CD4-positive, alpha-beta T cell treated with Interferon gamma for 1 hour (primary cell): ENCODE data around the gene STAP1.

Source experiments
- DNase-seq: peaks from one replicate; pipeline ENCODE4 v3.0.0-alpha.2; 2020

STAP1 gene

DNA sequence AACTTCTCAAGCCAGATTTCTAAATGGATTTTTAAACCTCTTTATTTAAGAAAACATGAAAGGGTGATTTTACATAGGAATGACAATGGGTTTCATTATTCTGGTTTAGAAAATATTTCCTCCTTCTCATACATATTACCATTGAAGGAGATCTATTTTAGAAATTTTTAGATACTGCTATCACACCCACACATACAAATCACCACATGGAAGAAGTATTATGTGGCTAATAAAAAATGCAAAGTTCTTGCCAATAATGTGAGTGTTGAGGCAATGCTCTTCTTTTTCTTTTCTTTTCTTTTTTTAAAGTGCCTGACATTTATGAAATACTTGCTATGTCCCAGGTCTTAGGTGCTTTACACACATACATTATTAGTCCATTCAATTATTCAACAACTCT lies 6.8 kb downstream of the STAP1 start:
- no peak for DNase-seq

DNA sequence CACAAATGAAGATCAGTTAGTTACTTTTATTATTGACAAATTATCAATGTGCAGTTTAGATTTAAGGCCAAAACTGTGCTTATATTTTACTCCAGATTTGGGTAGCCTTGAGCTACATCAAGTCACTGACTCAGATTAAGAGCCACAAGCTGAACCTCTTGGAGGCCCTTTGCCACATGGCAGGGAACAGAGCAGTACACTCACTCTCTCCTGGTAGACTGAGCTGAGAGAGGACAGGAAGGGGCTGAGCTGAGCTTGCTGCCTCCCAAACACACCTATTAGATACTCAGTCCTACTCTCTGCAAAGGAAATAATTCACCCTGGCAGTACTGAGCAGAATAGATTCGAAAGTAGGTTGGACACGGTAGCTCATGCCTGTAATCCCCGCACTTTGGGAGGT lies 7.8 kb downstream of the STAP1 start:
- DNase-seq = no peak

- DNase-seq = no peak
These were observed 10.3 kb downstream of the STAP1 start for GRCh38 chr4:67568820-67569219.

DNA sequence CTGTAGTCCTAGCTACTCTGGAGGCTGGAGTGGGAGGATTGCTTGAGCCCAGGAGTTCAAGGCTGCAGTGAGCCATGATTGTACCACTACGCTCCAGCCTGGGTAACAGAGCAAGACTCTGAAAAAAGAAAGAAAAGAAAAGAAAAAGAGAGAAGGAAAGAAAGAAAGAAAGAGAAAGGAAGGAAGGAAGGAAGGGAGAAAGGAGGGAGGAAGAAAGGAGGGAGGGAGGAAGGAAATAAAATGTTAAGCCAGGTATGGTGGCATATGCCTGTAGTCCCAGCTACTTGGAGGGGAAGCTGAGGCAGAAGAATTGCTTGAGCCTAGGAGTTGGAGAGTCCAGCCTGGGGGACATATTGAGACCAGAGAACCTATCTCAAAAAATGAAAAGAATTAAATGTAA lies 12.0 kb downstream of the STAP1 start:
- DNase-seq = no peak

DNA sequence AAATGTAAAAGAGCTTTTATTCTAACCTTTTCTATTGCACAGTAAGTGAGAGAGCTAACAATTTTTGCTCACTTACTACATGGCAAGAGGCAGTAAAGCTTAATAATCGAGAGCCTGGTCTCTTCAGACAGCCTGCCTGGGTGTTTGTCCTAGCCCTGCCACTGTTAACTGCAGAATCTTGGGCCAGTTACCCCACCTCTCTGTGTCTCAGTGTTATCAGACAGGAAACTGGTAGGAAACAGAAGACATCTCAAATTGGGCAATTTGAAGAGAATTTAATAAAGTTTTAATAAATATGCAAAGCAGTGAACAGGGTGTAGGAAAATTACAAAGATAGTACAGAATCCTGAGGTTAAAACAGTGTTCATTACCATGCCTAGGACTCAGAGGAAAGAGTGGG lies 13.4 kb downstream of the STAP1 start:
- DNase-seq = no peak

GRCh38 chr4:67573193-67573592 lies 14.7 kb downstream of the STAP1 start:
- DNase-seq = no peak

- no peak for DNase-seq
These were observed 16.9 kb downstream of the STAP1 start for GRCh38 chr4:67575232-67576058.

GRCh38 chr4:67576059-67576466 lies 17.5 kb downstream of the STAP1 start:
- DNase-seq = no peak

GRCh38 chr4:67576538-67576937 lies 18.0 kb downstream of the STAP1 start:
- DNase-seq = no peak

GRCh38 chr4:67580577-67580976 lies 22.1 kb downstream of the STAP1 start:
- no peak for DNase-seq

DNA sequence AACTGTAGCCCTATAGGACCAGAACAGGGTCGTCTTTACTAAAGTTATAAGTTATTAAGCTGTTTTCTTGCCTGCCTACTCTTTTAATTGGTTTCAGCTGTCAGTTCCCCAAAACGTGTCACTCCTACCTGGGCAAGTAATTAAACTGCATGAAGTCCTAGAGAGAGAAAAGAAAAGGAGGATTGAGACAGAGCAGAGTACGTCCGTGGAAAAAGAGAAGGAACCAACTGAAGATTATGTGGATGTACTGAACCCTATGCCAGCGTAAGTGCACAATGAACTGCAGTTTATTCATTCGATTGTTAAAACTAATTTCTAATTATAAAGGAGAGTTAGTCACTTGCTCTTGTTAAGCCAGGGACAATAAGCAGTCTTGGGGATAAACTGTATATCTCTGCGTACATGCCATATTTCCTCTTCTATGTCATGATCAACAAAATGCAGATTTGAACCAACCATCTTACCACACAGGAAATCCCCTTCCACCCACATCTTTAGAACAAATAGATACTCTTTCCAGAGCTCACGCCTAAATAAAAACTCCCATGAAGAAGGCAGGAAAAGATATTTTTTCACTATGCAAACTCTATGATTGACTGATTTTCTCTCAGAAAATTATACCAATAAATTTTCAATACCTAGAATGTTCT lies 22.8 kb downstream of the STAP1 start:
- no peak for DNase-seq

- no peak for DNase-seq
These were observed 23.4 kb downstream of the STAP1 start for GRCh38 chr4:67581913-67582312.

GRCh38 chr4:67584496-67584895 lies 26.0 kb downstream of the STAP1 start:
- no peak for DNase-seq

DNA sequence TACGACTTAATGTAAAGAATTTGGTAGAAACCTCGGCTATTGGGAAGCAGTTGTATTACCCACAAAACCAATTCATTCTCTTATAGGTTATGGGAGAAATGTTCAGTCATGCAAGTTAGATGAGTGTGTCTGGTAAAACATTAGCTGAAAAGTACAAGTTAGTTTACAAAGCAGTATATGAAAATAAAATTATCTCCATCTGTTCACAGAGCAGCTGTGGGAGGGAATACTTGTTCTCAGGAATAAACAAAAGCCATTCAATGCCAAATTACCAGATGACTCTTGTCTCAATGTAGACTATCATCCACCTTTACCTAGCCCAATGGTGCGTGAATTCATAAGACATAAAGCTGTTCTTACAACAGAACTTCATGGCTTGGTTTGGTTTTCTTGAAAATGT lies 28.6 kb downstream of the STAP1 start:
- DNase-seq = no peak

DNA sequence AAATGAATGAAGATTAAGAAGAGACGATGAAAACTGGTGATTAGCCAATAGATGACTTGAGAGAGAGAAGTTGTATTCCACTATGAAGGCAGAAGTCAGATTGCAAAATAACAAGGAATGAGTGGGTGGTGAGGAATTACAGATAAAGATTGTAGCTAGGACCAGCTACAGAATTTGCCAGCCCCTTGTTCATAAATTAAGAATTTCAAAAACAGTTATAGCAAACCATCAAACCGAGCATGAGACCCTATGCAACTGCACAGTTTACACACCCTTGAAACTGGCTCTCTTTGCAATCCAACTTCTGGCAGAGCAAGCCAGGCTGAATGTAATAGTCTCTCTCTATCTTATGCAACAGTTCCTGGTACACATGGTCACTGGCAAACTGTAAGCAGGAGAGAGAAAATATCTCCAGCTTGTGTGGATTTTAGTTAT lies 35.2 kb downstream of the STAP1 start:
- DNase-seq = no peak

DNA sequence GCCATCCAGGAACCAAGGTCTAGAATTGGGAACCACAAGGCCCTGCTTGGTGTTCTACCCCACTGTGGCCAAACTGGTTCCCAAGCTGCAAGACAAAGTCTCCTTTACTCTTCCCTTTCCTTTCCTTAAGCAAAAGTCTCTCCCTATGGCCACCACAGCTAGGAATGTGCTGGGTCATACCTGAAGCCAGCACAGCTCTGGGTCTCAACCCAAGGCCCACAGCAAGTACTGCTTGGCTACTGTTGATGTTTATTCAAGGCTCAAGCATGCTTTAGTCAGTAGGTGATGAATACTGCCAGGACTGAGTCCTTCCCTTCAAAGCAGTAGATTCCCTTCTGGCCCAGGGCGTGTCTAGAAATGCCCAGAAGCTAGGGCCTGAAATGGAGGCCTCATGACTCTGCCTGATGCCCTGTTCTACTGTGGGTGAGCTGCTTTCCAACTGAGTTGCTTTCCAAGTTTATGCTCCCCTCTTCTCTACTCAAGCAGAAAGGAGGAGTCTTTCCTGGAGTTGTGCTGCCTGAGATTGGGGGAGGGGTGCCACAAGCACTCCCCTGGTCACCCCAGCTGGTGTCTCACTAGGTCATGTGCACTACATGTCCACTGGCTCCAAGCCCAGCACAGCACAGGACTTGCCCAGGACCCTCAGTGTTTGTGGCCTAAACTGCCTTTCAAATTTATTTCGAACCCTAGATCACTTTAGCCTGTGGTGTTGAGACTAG lies 44.9 kb downstream of the STAP1 start:
- no peak for DNase-seq

GRCh38 chr4:67604029-67604381 lies 45.5 kb downstream of the STAP1 start:
- no peak for DNase-seq

DNA sequence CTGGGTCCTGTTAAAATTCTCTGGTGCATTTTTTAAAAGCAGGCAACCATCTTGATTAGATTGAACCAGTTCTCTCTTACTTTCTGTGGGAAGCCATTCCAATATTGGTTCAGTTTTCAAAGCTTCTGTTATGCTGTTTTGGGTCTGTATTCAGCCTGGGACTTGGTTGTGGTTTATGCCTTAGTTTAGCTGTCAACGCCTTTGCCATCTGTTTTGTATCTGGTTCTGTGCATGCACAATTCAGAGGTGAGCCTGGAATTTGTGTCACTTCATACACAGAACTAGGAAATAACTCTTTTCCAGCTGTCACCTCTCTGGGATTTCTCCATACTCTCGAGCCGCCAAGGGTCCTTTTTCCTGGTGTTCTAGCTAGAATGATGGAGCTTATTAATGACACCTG lies 46.2 kb downstream of the STAP1 start:
- no peak for DNase-seq

GRCh38 chr4:67608027-67608426 lies 49.5 kb downstream of the STAP1 start:
- DNase-seq = no peak

DNA sequence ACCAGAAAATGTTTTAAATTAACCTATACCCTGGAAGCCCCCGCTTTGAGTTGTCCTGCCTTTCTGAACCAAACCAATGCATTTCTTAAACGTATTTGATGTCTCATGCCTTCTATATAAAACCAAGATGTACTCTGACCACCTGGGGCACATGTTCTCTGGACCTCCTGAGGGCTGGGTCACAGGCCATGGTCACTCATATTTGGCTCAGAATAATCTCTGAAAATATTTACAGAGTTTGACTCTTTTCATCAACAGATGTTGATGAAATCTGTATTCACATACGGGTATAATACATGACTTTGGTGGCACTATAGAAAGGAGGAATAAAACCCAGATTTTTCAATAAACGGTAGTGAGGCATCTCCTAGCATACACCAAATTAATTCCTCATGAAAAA lies 55.7 kb downstream of the STAP1 start:
- no peak for DNase-seq

DNA sequence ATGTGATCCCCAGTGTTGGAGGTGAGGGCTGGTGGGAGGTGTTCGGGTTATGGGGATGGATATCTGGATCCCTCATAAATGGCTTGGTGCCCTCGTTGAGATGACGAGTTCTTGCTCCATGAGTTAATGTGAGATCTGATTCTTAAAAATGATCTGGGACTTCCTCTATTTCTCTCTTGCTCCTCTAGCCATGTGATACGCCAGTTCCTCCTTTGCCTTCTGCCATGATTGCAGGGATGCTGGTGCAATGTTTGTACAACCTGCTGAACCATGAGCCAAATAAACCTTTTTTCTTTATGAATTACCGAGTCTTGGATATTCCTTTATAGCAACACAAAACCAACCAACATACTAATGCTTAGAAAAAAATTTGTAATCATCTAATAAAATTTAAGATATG lies 56.6 kb downstream of the STAP1 start:
- no peak for DNase-seq

- DNase-seq = no peak
These were observed 58.0 kb downstream of the STAP1 start for GRCh38 chr4:67616478-67616877.

- DNase-seq = no peak
These were observed 66.4 kb downstream of the STAP1 start for GRCh38 chr4:67624939-67625338.

GRCh38 chr4:67632492-67632891 lies 74.0 kb downstream of the STAP1 start:
- DNase-seq = no peak
